AG09309 (cell line): ENCODE results near the gene CPEB3.

Source experiments
- DNase-seq: peaks from one replicate; pipeline ENCODE4 v3.0.0-alpha.2; 2010; ENCODE audit warnings: low read depth
- H3K4me3 ChIP-seq: 2 replicates; pipeline ENCODE4 v1.5.1; 2011; ENCODE audit warnings: mild to moderate bottlenecking, low read depth, low read length, moderate library complexity; ENCODE audit not compliant: control insufficient read depth
- CTCF ChIP-seq: IDR thresholded peaks from 2 replicates; pipeline ENCODE4 v1.5.1; 2011; ENCODE audit warnings: mild to moderate bottlenecking, low read depth, low read length, inconsistent platforms; ENCODE audit not compliant: insufficient read depth, control insufficient read depth; ENCODE audit errors: missing control alignments

The CPEB3 gene

GRCh38 chr10:92175164-92175563, 115.7 kb downstream of the CPEB3 start:
- no peak for DNase-seq
- no peak overlapping the region for H3K4me3 ChIP-seq

GRCh38 chr10:92173996-92174395, 116.9 kb downstream of the CPEB3 start:
- H3K4me3 ChIP-seq: no peak overlapping the region
- DNase-seq: no peak
- TF ChIP-seq CTCF: no peak

More at GRCh38 chr10:92175164-92175563, 115.7 kb downstream of the CPEB3 start:
- TF ChIP-seq CTCF: no peak

- TF ChIP-seq CTCF: no peak
- DNase-seq: no peak
- no peak overlapping the region for H3K4me3 ChIP-seq
Observed at GRCh38 chr10:92164036-92164696, 126.7 kb downstream of the CPEB3 start.

GRCh38 chr10:92162541-92162940, 128.3 kb downstream of the CPEB3 start:
- TF ChIP-seq CTCF: no peak
- H3K4me3 ChIP-seq: no peak overlapping the region
- no peak for DNase-seq

GRCh38 chr10:92156874-92157773, 133.8 kb downstream of the CPEB3 start:
- DNase-seq: no peak
- TF ChIP-seq CTCF: no peak
- no peak overlapping the region for H3K4me3 ChIP-seq

GRCh38 chr10:92150823-92151222, 140.1 kb downstream of the CPEB3 start:
- no peak overlapping the region for H3K4me3 ChIP-seq
- TF ChIP-seq CTCF: no peak
- no peak for DNase-seq
